A673 (cell line): Measurements from ENCODE around the gene RNF121. TPM values are rescaled to one million over a fixed set of nuclear protein-coding genes. Genes with fewer than 3 reads are reported as not detected.

ENCODE experiments used
- BruUV-seq: library from RNA; stranded (reverse); fragments of 400-500 nt; replicated peaks from 2 replicates; lab custom pipeline; 2021; lab: Mats Ljungman, UMichigan
- CTCF ChIA-PET: fragments of 300-600 bp; sonication (Branson Sonifier 250); formaldehyde crosslinking; loops from one replicate; lab custom pipeline; 2022; ENCODE audit warnings: antibody characterized with exemption; lab: Charles Lee
- POLR2A ChIA-PET: fragments of 300-600 bp; sonication (Branson Sonifier 250); formaldehyde crosslinking; loops from one replicate; lab custom pipeline; 2022; ENCODE audit warnings: antibody characterized with exemption; ENCODE audit not compliant: low non-redundant PET; lab: Charles Lee
- DNase-seq: peaks from one replicate; pipeline ENCODE4 v3.0.0-alpha.2; 2015; ENCODE audit warnings: low spot score
- H3K27ac ChIP-seq: fragments of 200-600 bp; sonication (generic); 2 replicates; pipeline ENCODE4 v1.5.1; 2016; ENCODE audit warnings: mixed run types, low read depth, mild to moderate bottlenecking, mixed read lengths, antibody characterized with exemption, low read length; ENCODE audit not compliant: poor library complexity, severe bottlenecking
- H3K27me3 ChIP-seq: fragments of 200-600 bp; sonication (generic); replicated peaks from 2 replicates; pipeline ENCODE4 v1.6.1; 2017; ENCODE audit warnings: mixed run types, low read depth, mild to moderate bottlenecking, mixed read lengths, antibody characterized with exemption, low read length; ENCODE audit not compliant: insufficient read depth, poor library complexity
- H3K36me3 ChIP-seq: fragments of 200-600 bp; sonication (generic); 2 replicates; pipeline ENCODE4 v1.6.1; 2016; ENCODE audit warnings: mixed run types, mild to moderate bottlenecking, mixed read lengths, antibody characterized with exemption, low read length; ENCODE audit not compliant: insufficient read depth, poor library complexity, severe bottlenecking
- H3K4me1 ChIP-seq: fragments of 200-600 bp; sonication (generic); 2 replicates; pipeline ENCODE4 v1.6.1; 2017; ENCODE audit warnings: mixed run types, mild to moderate bottlenecking, mixed read lengths, antibody characterized with exemption, low read length; ENCODE audit not compliant: insufficient read depth, poor library complexity, severe bottlenecking
- H3K4me3 ChIP-seq: fragments of 200-600 bp; sonication (generic); 2 replicates; pipeline ENCODE4 v1.5.1; 2016; ENCODE audit warnings: low read depth, mixed run types, mild to moderate bottlenecking, mixed read lengths, low read length; ENCODE audit not compliant: poor library complexity, severe bottlenecking
- H3K9me3 ChIP-seq: fragments of 200-600 bp; sonication (generic); 2 replicates; pipeline ENCODE4 v1.6.1; 2016; ENCODE audit warnings: mixed run types, low read depth, mild to moderate bottlenecking, mixed read lengths, antibody characterized with exemption, low read length; ENCODE audit not compliant: poor library complexity, severe bottlenecking
- EZH2 ChIP-seq: fragments of 200-600 bp; sonication (generic); IDR thresholded peaks from 2 replicates; pipeline ENCODE4 v1.6.1; 2017; ENCODE audit warnings: borderline replicate concordance, low read depth, mild to moderate bottlenecking, mixed read lengths, antibody characterized with exemption, low read length; ENCODE audit not compliant: poor library complexity, severe bottlenecking
- intact Hi-C: fragments of 100-400 bp; cut with micrococcal nuclease; formaldehyde crosslinking; loops from one replicate; pipeline ENCODE4 v1.10.0; 2022; ENCODE audit not compliant: unreplicated experiment
- total RNA-seq: library from RNA; stranded (reverse); gene quantifications from 2 replicates; pipeline ENCODE4 v1.2.3, GENCODE V29; 2021
- TF ChIP-seq, protein P1 (sequence below): fragments of 300-800, 200-600 bp; sonication (generic); conservative IDR thresholded peaks from 2 replicates; pipeline ENCODE4 v1.5.1; 2017; ENCODE audit warnings: low read depth, mild to moderate bottlenecking, antibody characterized with exemption, low read length, moderate library complexity, mixed read lengths

RNF121 gene
- total RNA-seq, 1 experiment from 2014 or later, result 59.1 TPM

DNA sequence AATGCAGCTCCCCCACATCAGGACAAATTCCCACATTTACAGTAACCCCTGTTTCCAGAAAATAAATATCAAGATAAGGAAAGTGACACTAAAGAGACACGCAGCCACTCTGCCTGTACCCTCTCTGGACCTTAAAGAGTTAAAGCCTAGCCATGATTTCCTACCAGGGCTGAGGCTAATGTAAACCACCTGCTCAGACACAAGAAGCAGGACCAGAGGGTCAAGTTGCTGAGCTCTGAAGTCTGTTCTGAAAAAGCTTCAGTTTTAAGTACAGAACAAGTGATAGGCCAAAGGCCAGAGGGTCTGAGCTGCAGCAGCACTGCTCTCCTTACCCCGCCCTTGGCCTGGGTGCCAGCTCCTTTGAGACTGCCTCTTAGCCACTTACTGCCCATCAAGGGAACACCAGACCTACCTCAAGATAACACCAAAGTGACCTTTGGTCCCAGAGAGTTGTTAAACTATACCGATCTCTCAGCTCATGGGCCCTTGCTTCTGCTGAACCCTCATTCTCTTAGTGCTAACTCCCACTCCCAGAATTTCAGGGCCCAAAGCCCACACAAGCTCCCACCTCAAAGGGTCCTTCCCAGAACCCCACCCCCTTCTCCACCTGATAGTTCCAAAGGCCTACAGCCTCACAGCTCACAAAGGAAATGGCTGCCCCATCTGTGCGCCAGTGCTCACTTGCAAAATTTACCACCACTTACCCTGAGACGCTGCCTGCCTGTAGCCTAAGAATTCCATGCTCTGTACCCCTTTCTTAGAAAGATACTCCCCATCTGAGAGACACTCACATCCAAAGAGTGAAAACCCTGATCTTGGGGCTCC, 110.4 kb downstream of the RNF121 start:
- Histone ChIP-seq H3K27me3 (no peaks in the 10 kb centered on the region), H3K27ac (peak overlapping the region; percentile 90), H3K4me3 (peak overlapping the region; percentile 51), H3K4me1 (peaks cover 48% of the 10 kb centered on the region), H3K9me3 (no peaks in the 10 kb centered on the region), H3K36me3 (peaks cover 15% of the 10 kb centered on the region)
- ChIA-PET POLR2A (interaction anchor here (1.0 kb wide), 1 partner anchor 14 kb away, joined by 3 read pairs; no protein-coding TSS in a partner anchor), CTCF (interaction anchor here (1.0 to 1.2 kb wide), 2 partner anchors 14 to 178 kb away, joined by 4 read pairs; no protein-coding TSS in a partner anchor)
- DNase-seq, result no peak
- TF ChIP-seq EZH2, result no peak
- TF ChIP-seq, protein P1, sequence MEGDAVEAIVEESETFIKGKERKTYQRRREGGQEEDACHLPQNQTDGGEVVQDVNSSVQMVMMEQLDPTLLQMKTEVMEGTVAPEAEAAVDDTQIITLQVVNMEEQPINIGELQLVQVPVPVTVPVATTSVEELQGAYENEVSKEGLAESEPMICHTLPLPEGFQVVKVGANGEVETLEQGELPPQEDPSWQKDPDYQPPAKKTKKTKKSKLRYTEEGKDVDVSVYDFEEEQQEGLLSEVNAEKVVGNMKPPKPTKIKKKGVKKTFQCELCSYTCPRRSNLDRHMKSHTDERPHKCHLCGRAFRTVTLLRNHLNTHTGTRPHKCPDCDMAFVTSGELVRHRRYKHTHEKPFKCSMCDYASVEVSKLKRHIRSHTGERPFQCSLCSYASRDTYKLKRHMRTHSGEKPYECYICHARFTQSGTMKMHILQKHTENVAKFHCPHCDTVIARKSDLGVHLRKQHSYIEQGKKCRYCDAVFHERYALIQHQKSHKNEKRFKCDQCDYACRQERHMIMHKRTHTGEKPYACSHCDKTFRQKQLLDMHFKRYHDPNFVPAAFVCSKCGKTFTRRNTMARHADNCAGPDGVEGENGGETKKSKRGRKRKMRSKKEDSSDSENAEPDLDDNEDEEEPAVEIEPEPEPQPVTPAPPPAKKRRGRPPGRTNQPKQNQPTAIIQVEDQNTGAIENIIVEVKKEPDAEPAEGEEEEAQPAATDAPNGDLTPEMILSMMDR, result no peak
- intact Hi-C loops, result no loop called here
- no TSS peak for BruUV-seq

- H3K36me3 ChIP-seq, result peaks cover 8% of the 10 kb centered on the region
- H3K9me3 ChIP-seq, result no peaks in the 10 kb centered on the region
- no peak for DNase-seq
- BruUV-seq, result no TSS peak
- H3K4me1 ChIP-seq, result peaks cover 48% of the 10 kb centered on the region
- ChIA-PET CTCF (interaction anchor here (0.8 to 1.2 kb wide), 3 partner anchors 15 to 51 kb away, joined by 3 to 6 read pairs (median 4); no protein-coding TSS in a partner anchor), POLR2A (interaction anchor here (1.0 kb wide), 1 partner anchor 15 kb away, joined by 3 read pairs; no protein-coding TSS in a partner anchor)
- no peaks in the 10 kb centered on the region for H3K27me3 ChIP-seq
- peak overlapping the region; percentile 51 for H3K4me3 ChIP-seq
- intact Hi-C loops, result loop anchor here (2.0 kb wide), 1 partner anchor 41 kb away; the partner anchor contains the start of genes LRRC51 and NUMA1
- TF ChIP-seq, protein P1, result no peak
- TF ChIP-seq EZH2, result no peak
- H3K27ac ChIP-seq, result peak overlapping the region; percentile 90
Observed at GRCh38 chr11:72039856-72040401, 111.1 kb downstream of the RNF121 start.

GRCh38 chr11:72040491-72041363, 111.9 kb downstream of the RNF121 start:
- H3K27ac ChIP-seq, result peak overlapping the region; percentile 90
- peaks cover 2% of the 10 kb centered on the region for H3K36me3 ChIP-seq
- TSS peak; percentile 64 for BruUV-seq
- H3K27me3 ChIP-seq, result no peaks in the 10 kb centered on the region
- no peaks in the 10 kb centered on the region for H3K9me3 ChIP-seq
- intact Hi-C loops, result loop anchor here (2.0 kb wide), 1 partner anchor 40 kb away; the partner anchor contains the start of genes LRRC51 and NUMA1
- POLR2A ChIA-PET, result interaction anchor here (0.7 to 1.0 kb wide), 3 partner anchors 39 to 126 kb away, joined by 3 to 4 read pairs (median 4); no protein-coding TSS in a partner anchor
- H3K4me1 ChIP-seq, result peaks cover 48% of the 10 kb centered on the region
- CTCF ChIA-PET, result interaction anchor here (0.7 to 1.1 kb wide), 5 partner anchors 15 to 144 kb away, joined by 3 to 6 read pairs (median 4); no protein-coding TSS in a partner anchor
- H3K4me3 ChIP-seq, result peak overlapping the region; percentile 51
- DNase-seq, result peak; percentile 96
- TF ChIP-seq, protein P1, result no peak
- TF ChIP-seq EZH2, result no peak
